IPS-NIHi7 (cell line): Measurements from ENCODE around the gene LBHD1.
"Not testable (repeated sequence)": the region's sequence is repeated elsewhere in the genome, so short reads cannot be mapped to it uniquely, and the experiment has no call there.

Source experiments
- DNase-seq: peaks from one replicate; pipeline ENCODE4 v3.0.0; 2012; ENCODE audit warnings: mixed read lengths; ENCODE audit errors: extremely low spot score

LBHD1 gene

GRCh38 chr11:62693624-62694023 is 21.6 kb upstream of the LBHD1 start:
- not testable (repeated sequence) for DNase-seq

DNA sequence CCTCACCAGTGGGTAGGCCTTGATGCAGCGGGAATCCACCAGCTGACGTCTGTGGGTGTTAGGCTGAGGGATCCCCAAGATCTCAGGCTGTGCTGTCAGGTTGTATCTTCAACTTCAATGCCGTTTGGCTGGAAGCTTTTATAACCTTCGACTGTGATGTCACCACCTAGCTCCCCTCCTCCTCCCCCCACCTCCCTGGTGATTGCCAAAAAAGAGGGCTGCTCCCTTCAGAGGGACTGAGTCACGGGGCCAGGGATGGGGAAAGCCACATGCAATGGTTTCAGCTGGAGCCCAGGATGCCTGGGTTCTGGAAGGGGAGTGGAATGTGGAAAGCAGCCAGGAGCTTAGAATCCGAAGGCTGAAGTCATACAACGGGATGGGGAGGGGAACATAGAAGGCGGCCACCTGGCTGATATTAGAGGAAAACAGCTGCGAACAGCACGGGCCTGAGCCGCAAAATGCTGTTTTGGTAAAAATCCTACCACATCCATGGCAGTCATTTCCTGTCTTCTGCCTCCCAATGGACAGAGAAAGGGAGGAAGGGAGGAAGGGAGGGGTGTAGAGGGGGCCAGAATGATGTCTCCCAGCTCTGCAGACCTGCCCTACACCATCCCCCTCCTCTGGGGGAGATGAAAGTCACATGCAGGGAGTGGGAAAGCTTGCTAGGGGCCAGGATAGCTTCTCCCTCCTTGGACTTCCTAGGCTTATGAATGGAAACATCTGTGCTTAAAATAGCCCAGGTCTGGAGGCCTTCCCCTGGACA is 17.5 kb upstream of the LBHD1 start, which contains the start of gene LRRN4CL:
Gene LRRN4CL, minus strand, starts transcription at position 110 of the 763 bp plus-strand sequence. CDS start 1,022 bp downstream, outside the sequence.
- DNase-seq, result no peak

GRCh38 chr11:62688491-62688890 is 16.4 kb upstream of the LBHD1 start:
- no peak for DNase-seq

DNA sequence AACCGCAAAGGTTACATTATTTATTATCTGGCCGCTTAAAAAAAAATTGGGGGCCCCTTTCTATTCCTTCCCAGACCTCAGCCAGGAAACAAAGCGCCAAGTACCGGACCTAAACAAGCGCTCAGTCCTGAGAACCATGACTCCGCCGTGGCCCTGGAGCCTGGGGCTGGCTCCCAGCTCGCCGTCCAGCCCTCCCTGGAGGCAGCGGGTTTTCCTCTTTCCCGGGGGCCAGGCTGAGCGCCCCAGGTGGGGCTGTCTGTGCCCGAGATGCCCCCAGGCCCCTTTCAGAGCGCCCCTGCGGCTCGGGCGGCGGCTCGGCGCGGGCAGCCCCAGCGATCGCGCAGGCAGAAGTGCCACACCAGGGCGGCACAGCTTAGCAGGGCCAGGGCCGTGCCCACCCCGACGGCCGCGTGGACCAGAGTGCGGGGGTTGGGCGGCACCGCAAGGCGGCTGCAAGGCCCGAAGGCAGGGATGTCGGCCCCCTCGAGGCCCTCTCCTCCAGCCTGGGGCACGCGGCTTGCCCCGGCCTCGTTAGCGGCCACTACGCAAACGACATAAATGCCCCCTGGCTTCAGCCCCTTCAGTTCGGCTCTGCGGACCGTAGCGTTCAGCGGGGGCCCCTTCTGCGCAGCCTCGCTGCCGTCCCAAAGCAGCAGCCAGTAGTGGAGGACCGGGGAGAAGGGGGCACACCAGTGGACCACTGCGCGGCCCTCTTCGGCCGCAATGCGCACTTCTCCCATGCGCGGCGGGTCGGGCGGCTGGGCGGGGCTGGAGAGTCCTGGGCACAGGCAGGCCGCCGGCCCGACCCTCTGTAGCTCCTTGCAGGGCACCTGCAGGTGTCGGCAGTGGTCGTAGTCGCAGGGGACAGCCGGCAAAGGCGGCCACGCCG is 15.7 kb upstream of the LBHD1 start:
- no peak for DNase-seq

GRCh38 chr11:62682518-62682917 is 10.5 kb upstream of the LBHD1 start:
- no peak for DNase-seq

DNA sequence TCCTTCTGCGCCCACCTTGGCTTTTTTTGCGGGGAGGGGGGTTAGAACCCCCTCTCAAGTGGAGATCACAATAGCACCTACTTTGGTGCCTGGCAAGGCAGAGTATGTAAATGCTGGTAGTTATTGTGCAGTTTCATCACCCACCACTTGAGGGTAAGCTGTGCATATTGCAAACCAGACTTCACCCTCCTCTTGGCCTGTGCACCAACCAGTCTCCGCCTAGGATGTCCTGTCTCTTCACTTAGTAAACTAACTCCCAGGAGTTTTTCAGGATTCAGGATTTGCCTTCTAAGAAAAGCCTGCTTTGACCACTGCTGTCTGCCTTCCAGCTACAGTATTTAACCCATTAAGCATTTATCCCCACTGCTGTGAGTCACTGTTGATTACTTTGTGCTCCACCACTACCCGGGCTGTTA is 8.8 kb upstream of the LBHD1 start:
- no peak for DNase-seq

GRCh38 chr11:62678770-62679696 is 7.0 kb upstream of the LBHD1 start, which contains the start of gene UBXN1:
Gene UBXN1, minus strand, starts transcription at chr11:62679073. Its CDS starts 150 bp downstream, at chr11:62678923.
- peak; percentile 89 for DNase-seq

DNA sequence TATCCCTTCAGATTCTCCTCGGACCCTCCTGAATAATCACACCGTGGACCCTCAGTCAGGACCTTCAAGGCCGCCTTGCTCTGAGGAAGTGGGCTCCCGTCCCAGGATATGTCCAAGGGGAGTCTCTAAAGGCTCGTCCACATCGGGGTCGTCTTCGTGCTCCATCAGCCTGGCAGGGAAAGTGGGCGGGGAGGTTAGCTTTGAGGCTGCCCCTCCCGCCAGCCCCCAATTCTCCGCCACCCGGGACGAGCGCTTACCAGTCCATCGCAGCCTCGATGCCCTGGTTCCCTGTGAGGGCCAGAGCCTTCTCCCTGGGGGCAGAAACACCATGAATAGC is 6.3 kb upstream of the LBHD1 start:
- no peak for DNase-seq

- no peak for DNase-seq
Observed at GRCh38 chr11:62677714-62678113, 5.6 kb upstream of the LBHD1 start.

- no peak for DNase-seq
Observed at GRCh38 chr11:62677156-62677555, 5.1 kb upstream of the LBHD1 start.

DNA sequence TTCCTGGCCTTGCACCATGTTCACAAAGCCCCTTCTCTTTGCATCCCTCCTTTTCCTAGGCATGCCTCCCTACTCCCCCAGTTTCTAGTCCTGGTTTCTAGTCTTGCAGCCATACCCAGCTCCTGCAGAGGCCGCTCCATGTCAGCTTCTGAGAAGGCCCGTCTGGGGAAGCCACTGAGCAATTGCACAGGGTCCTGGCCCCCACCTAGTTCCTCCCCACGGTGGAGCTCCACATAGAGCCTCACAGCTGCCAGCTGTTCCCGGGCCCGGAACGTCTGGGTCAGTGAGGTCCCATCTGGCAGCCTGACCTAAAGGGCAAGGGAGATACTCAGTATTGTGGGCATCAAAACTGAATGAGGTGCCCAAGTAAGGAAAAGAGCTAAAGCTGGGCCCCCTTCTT is 4.6 kb upstream of the LBHD1 start:
- DNase-seq, result no peak

- not testable (repeated sequence) for DNase-seq
Observed at GRCh38 chr11:62675415-62675814, 3.3 kb upstream of the LBHD1 start.

DNA sequence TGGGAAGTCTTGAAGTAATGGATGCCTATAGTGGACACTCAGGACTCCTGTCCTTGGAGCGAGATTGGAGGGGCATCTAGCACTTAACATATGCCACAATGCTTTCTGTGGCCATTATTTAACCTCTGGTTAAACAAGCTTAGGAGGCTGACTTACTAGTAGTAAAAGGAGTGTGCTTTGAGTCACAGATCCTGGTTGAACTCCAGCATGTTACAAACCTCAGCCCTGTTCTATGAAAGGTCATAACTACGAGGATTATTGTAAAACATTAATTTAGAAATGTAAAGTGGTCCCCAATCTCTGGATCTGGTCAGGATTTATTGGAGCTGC is 1.1 kb upstream of the LBHD1 start:
- DNase-seq, result no peak

DNA sequence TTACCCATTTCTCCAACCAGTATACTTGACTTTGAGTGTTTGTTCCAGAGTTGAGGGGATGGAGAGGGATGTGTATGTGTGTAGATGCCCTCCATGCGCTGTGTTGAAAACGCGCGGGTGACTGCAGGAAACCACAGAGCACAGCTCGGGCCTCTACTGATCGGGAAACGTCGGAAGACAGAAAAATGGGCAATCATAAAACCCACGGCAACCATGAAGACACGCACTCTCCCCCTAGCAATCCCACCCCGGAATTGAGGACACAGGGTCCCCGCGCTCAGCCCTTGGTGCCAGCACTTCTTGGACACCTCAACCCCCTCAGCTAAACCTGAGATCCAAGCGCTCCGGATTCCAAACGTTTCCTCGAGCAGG is 845 bp downstream of the LBHD1 start:
- no peak for DNase-seq

GRCh38 chr11:62669420-62670161 is 2.5 kb downstream of the LBHD1 start:
- no peak for DNase-seq

- no peak for DNase-seq
Observed at GRCh38 chr11:62667460-62667859, 4.6 kb downstream of the LBHD1 start.

DNA sequence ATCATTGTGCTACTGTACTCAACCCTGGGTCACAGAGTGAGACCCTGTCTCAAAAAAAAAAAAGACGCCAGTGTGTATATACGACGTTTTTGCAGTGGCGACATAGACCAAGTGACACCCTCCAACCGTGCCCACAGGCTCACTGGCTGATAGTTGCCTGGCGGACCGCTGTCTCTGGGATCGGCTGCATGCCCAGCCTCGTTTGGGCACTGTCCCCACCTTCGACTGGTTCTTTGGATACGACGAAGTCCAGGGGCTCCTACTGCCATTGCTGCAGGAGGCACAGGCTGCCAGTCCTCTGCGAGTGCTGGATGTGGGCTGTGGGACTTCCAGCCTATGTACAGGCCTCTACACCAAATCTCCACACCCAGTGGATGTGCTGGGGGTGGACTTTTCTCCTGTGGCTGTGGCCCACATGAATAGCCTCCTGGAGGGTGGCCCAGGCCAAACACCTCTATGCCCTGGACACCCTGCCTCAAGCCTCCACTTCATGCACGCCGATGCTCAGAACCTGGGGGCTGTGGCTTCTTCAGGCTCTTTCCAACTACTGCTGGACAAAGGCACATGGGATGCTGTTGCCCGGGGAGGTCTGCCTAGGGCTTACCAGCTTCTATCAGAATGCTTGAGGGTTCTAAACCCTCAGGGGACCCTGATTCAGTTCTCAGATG is 5.7 kb downstream of the LBHD1 start:
- DNase-seq, result no peak

DNA sequence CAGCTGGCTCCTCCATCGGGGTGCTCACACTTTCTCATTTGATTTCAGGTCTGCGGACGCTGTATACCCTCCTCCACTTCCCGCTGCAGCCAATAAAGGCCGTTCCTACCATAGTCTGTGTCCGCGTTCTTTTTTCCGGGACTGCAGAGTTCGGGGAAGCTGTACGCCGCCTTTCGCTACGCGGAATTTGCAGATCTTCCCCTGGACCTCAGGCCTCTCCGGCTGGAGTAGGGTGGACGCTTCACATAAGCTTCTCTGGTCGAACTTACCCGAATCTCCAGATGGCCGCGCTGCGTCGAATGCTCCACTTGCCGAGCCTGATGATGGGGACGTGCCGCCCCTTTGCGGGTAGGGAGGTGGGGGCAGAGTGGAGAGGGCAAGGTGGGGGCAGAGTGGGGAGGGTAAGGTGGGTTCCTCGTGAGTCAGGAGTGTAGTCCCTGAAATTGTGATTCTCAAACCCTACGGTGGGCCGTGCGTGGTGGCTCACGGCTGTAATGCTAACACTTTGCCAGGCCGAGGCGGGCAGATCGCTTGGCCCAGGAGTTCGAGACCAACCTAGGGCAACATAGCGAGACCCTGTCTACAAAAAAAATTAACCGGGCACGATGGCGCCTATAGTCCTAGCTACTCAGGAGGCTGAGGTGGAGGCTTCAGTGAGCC is 6.3 kb downstream of the LBHD1 start:
- peak; percentile 15 for DNase-seq

DNA sequence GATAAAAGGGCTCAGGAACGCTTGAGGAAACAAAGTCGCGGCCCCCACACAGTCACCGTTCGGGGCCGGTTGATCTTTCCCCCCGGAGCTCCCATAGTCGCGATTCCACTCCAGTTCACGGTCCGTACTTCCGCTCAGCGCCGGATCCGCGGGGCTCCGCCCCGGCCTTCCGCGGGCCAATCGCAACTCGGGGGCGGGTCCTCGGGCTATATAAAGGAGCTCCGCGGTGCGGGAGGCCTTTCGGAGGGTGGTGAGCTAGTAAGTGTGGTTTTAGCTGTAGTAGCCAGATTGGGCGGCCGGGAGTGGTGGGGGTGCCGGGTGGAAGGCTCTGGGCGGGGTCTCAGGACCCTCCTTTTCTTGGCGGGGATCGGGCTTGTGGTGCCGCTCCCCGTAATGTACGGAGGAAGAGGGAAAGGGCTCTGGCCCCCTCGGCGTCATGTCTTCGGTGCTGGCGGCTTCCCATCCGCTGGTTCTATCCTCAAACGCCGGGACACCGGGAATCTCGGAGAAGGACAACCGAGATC is 6.9 kb downstream of the LBHD1 start, which contains the start of the genes C11orf98 and CSKMT:
Gene C11orf98, minus strand, starts transcription at position 136 of the 524 bp plus-strand sequence. Its CDS starts 41 bp downstream, at position 95.
Gene CSKMT, plus strand, starts transcription at position 238 of the 524 bp plus-strand sequence. CDS start 568 bp downstream, outside the sequence.
- peak; percentile 96 for DNase-seq
